HUDEP-2 (cell line): ENCODE measurements around the gene SEMA3B.
"Not testable (repeated sequence)": the region's sequence is repeated elsewhere in the genome, so short reads cannot be mapped to it uniquely, and the experiment has no call there.

Experiments used
- DNase-seq, 76 experiments: peaks; one replicate each; lab custom pipeline; 2025; ENCODE audit not compliant: unreplicated experiment in 76 of 76; lab: John Stamatoyannopoulos, UW

The SEMA3B gene

DNA sequence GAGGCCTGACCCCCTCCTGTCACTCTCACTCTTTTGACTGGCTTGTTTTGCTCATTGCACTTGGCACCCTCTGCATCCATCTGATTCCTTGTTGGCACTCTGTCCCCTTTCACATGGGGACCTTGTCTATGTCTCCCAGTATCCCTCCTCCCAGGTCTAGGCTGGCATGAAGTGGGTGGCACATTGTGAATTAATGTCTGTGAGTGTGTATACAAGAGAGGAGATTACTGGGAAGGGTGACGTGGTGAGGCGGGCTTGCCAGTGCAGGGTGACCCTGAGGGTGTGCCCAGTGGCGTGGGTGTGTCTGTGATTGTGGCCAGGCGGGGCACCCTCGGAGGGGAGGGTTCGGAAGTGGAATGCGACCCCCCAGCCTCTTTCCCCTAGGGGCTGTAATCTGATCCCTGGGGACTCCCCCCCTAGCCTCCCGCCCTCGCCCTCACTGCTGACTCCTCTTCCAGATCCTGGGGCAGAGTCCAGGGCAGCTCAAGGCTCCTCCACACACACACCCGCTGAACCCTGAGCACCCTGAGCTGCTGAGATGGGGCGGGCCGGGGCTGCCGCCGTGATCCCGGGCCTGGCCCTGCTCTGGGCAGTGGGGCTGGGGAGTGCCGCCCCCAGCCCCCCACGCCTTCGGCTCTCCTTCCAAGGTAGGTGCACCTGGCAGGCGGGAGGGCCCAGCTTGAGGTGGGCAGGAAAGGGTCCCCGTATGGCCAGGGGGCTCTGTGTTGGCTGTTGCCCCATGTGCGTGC lies at the start of gene SEMA3B:
Gene SEMA3B (plus strand): TSS at position 445 of the 749 bp plus-strand sequence. CDS start 94 bp downstream, at position 539.
- DNase-seq: peak in 23 of 76 experiments; percentile 4 to 34 (median 22)

DNA sequence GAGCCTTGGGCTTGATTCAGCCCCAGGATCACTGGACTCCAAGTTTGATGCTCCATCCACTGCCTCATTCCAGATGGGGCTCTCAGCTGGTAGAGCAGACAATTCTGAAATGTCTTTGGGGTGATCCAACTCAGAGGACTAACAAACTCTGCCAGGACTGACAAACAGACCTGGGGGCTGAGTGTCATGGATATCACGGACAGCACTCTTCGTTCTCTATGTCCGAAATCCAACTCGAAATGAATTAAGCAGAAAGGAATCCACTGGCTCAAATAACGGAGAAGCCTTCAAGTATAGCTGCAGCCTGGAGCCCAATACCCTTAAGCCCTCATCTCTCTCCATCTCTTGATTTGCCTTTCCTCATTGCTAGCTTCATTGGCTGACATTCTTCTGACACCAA lies 49.7 kb upstream of the SEMA3B start:
- DNase-seq: no peak

DNA sequence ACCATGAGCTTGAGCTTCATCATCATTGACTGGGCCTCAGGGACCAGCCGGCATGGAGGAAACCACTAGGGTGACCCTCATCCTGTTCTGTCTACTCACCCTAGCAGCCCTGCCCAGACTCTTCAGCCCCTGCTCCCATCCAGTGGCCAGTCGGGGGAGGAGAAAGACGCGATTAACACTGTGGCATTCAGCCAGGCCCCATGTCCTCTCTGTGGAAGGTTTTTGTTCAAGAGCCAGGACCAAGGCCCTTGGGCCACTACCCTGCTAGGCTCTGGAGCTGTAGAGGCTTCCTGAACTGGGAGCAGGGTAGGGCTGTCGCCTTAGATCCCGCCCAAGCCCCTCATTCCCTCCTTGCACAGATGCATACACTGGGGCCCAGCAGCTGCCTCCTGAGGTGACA lies 48.8 kb upstream of the SEMA3B start:
- no peak for DNase-seq

DNA sequence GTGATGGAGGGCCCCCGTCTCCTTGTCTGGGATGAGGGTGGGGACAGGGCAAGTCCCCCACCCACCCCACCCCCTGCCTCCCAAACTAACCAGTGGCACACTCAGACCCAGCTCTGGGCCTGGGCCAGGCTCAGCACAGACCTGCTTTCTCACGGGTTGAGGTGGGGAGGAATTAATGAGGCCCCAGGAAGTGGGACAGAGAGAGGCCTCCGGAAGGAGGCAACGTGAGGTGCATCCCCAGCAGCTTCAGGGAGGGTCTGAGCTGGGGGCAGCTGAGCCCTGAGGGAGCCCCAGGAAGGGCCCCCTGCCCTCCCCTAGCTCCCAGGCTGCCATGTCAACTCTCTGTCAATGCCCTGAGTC lies 47.9 kb upstream of the SEMA3B start:
- DNase-seq: no peak

DNA sequence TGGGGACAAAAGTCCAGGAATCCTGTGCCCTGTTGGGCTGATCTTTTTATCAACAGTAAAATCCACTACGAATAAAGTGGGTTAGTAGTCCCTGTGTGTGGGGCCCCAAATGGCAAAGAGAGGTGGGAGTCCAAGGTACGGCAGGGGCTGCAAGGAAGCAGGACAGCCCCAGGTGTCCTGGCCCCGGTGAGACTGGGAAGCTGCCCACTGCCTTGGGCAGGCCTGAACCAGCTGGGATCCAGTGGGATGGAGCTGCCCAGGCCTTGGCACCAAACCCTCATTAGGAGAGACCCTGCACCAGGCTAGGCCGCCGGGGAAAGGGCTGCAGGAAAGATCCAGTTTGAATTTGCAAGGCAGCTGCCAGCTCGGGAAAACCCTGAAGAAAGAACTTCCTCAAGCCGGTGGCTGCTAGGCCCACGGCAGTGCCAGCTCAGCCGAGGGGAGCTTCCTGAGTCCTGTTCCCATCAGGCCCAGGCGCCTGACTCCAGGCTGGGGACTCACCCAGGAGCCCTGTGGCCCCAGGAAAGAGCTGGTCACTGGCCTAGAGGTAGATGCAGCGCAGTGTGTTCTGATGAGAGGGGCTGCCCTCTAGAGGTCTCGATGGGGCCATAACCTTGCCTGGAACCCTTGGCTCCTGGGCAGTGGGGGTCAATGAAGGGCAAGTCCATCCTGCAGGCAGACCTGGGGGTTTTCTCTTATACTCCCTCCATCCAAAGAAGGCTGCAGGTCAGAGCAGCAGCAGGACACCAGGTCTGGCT lies 47.4 kb upstream of the SEMA3B start:
- no peak for DNase-seq

DNA sequence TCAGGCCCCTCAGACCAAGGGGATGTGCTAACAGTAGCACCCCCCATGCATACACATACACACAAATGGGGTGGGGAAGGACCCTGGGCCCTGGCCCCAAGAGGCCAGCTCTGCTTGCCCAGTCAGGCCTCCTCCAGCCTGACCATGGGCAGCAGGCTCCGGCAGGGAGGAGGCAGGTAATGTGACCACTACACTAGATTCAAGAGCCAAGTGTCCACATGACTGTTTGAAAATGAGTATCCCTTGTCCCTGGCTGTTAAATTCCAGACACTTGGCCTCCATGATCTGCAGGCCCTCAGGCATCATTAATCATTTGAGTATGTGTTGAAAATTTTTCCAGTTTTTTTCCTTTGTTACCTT lies 46.8 kb upstream of the SEMA3B start:
- DNase-seq: no peak

DNA sequence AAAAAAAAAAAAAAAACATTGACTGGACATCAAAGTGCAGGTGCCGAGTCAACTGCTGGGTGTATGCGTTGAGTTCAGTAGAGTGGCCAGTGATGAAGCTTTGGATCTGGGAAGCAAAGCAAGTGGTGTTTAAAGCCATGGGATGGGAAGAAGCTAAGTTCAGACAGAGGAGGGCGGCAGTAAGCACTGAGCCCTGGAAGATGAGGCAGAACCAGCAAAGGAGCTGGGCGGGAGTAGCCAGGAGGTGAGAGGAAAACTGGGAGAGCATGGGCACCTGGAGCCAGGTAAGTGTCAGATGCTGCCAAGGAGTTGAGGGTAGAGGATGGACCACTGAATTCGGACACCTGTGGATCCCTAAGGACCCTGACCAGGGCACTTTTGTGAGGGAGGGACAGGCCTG lies 44.3 kb upstream of the SEMA3B start:
- DNase-seq: no peak

DNA sequence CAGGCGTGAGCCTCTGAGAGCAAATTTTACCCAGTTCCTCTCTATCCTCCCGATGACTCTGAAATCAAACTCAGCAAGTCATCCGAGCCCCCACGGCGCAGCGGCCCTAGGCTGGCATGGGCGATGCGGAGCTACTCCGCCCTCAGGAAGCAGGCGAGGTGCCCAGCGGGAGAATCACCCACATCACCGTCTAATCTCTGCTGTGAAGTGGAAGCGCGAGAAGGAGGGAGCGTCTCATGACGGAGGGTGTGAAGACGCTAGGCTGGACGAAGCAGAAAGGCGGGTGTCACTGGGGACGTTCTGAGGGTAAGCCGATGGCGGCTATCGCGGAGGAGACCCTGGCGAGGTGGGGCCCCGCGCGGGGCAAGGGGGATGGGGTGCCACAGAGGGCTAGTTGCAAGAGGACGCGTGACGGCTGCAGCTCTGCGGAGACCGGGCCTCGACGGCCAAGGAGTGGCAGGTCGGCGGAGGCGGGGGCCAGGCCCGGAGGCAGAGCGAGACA lies 42.0 kb upstream of the SEMA3B start:
- DNase-seq: peak in 23 of 76 experiments; percentile 8 to 61 (median 28)

DNA sequence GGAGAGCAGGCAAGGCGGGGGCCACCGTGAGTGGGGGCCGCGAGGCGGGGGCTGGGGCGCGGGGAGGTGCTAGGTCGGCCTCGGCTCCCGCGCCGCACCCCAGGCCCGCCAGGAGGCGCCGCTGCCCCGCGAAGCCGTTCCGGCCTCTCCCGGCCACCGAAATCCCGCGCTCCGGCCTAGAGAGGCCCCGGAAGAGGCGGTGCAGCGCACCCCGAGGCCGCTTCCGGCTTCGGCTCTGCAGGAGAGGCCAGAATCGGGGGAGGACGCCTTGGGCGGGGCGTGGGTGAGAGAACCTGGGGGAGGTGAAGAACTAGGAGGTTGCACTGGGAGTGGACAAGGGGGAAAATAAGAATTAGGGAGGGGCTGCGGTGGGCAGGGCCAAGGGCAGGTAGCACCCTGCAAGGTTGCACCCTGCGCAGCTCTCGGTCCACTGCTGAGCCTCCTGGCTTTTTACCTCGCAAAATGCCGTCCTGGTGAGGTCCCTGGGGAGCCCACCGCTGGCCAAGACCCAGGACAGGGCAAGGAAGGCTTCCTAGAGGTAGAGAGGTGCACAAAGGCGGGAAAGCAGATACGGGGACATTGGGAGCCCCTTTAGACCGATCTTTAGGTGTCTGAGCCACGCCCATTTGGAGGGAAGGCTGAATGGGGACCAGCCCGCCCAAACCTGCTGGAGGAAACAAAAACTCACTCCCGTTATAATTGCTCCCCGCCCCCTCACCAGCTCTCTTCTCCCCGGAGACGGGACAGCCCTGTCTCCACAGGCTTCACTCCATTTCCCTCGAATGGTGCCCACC lies 41.4 kb upstream of the SEMA3B start:
- DNase-seq: peak in 74 of 76 experiments; percentile 35 to 95 (median 86)

DNA sequence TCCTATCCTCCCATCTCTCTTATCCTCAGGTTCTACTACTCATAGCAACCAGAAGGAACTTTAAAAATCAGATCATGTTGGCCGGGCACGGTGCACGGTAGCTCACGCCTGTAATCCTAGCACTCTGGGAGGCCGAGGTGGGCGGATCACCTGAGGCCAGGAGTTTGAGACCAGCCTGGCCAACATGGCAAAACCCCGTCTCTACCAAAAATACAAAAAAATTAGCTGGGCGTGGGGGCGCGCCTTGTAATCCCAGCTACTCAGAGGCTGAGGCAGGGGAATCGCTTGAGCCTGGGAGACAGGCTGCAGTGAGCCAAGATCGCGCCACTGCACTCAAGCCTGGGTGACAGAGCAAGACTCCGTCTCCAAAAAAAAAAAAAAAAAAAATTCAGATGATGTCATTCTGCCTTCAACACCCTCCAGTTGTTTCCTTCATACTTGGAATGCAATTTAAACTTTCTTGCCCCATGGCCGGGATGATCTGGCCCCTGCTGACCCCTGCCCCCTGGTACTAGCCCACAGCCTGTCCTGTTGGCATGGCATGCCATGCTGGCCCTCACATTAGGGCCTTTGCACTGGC lies 40.7 kb upstream of the SEMA3B start:
- not testable (repeated sequence) for DNase-seq

DNA sequence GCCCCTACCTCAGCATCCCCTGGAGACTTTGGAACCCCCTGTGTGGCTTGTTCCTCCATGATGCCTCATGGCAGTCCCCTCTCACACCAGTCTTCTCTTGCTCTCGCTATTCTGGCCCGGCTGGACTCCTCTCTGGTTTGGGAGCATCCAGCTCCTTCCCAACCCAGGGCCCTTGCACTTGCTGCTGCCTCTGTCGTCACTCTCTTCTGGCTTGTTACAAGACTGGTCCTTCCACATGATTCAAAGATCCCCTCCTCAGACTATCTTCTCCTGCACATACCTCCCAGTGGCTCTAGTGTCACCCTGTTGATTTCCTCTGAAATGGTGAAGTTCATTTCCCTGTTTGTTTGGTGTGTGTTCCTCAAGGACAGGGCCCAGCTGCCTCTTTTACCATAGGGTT lies 39.5 kb upstream of the SEMA3B start:
- no peak for DNase-seq

DNA sequence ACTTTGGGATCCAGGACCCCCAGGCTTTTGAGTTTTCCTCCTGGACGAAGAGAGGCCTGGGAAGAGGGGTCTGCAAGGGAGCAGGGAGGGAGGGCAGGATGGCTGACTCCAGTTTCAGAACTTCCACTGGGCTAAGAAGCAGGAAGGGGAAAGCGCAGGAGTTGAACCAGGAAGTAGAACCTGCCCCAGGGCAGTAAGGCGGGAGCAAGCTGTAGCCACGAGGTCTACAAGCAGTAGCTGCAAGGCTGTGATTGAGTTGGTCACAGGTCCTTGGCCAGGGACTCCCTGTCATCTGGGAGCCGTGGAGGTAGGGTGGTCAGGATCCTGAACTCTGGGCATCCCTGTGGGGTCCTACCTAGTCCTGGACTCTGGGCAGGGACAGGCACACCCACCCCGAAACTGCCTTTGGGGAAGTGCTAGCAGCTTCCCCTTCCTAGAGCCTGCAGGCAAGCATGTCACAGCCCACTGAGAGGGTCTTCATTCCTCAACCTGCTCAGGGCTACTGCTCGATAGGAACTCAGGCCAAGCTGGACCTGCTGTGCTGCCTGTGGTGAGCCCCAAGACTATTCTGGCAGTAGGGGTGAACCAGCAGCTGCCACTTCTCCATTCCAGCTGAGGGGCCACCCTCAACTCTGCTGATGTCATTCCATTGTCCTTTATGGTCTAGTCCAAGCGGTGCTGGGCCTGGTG lies 38.7 kb upstream of the SEMA3B start:
- DNase-seq: no peak

DNA sequence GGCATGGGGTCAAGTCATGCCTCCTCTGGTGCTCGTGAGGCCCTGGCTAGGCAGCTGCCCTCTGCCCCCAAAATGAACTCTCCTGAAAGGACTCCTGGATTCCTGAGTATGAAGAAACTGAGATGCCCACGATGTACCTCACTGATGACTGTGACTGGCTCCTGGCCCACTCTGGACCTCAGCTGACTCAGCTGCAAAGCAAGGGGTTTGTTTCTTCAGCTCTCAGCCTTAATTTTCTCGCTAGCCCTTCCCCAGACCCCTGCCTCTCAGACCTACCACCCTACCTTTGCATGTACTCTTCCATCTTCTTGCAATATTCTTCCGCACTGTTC lies 38.2 kb upstream of the SEMA3B start:
- DNase-seq: no peak

DNA sequence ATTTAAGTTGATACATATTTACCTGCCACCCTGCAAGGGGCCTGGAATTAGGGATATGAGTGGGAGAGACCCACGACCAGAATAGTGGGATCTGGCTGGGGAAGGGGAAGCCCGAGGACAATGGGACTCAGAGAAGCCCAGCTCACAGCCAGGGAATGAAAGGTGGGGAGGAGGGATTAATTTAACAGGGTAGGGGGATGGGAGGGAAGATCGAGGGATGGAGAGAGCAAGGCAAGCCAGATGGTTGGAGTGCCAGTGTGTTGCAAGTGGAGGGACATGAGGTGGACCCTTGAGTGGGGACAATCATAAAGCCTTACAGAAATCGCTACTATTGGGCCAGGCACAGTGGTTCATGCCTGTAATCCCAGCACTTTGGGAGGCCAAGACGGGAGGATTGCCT lies 37.4 kb upstream of the SEMA3B start:
- no peak for DNase-seq

DNA sequence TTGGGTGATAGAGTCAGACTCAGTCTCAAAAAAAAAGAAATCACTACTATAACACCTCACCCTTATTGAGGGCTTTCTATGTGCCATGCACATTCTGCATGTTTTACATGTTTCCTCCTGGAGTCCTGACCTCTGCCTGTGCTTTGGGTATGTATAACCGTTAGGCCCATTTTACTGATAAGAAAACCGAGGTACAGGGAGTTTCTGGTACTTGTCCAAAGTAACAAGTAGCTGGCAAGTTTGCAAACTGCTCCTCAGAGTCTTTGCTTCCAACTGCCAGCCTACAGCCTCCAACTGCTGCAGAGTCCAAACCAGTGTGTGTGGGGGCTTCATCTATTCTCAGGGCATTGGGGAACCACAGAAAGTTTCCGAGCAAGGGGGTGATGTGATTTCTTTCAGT lies 36.6 kb upstream of the SEMA3B start:
- peak in 19 of 76 experiments; percentile 2 to 66 (median 23) for DNase-seq

DNA sequence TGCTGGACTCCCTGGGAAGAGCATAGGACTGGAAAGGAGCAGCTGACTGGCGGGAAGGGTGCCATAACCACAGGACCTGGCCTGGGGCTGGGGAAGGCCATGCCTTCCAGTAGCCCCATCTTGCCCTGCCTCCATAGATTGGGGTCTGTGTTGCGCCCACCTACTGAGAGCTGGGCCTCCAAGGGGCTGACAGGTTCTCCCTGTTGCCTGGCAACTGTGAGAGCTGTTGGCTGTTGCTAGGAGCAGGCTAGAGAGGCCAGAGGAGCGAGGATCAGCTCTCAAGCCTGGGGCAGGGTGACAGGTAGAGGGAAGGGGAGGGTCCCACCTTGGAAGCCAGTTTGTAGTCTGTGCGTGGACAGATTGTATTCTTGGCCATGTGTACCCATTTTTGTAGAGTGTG lies 35.8 kb upstream of the SEMA3B start:
- DNase-seq: no peak

DNA sequence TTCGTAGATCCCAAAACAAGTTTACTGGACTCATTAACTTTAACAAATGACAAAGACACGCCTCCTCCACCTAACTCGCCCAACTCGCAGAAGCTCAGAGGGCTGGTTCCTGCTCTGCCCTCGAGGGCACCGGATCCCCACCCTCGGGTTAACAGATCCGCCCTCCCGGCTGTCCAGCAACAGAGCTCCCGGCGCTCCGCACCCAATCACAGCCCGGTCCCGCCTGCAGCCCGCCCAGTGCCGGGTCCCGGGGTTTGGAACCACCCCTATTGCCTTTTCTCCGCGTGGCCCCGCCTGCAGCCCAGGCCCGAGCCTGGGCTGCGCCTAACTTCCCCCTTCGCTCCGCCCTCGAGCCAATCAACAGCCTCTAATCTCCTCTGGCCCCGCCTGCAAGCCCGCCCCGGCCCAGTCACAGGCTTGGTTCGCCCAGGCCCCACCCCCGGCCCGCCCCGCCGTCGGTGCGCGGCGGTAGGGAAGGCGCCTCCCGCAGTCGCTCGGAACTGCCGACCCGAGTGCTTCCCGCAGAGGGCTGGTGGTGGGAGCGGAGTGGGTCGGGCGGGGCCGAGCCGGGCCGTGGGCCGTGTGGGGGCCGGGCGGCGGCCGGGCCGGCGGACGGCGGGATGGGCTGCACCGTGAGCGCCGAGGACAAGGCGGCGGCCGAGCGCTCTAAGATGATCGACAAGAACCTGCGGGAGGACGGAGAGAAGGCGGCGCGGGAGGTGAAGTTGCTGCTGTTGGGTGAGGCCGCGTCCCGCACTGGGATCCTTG lies 33.0 kb upstream of the SEMA3B start, which contains the start of gene GNAI2:
Gene GNAI2 (plus strand): TSS at position 489 of the 768 bp plus-strand sequence. CDS start 132 bp downstream, at position 621.
- DNase-seq: peak in 75 of 76 experiments; percentile 69 to 99 (median 98)

DNA sequence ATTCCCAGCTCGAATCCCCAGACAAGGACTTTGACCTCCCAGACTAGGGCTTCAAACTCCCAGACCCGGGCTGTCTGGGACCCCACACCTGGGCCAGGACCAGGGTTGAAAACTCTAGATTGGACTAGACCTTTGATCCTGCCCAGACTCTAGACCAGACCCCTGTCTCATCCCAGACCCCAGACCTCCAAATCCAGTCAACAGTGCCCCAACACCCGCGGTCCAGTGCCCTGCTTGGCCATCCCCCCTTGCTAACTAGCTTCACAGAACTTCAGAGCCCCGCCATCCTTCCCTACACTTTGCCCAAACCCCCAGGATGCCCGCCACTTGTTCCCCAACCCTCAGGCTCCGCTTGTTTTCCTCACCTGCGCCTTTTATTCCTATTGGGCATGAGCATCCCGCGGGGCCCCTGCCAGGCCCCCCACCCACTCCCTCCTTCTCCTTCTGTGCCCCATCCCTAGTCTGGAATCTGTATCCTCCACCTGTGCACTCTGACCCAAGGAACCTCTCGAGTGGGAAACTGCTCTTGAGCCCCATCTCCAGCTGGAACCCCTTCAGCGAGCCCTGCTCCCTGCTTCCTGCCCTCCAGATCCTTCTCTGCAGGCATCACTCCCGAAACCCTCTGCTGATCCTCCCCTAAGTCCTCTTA lies 32.3 kb upstream of the SEMA3B start:
- no peak for DNase-seq

DNA sequence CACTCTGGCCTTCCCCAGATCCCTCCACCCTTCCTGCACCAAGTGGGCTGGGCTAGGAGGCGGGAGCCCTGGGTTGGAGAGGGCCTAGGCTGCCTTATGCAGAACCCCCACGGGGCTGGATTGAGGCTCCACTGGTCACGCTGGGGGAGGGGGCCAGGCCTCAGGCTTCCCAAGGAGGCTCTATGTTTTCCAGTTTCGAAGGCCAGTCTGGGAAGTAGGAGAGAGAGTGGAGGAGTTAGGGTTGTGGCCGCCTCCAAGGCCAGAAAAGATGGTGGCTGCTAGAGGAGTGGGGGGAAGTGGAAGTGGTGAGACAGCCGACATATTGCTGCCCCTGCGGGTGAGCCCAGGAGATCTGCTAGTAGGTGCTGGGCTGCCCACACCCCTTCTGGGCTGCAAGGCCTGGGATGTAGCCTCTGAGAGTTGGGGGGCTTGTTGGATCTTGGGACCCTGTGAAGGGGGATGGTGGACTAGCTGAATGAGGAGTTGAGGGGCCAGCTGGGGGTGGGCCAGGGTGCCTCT lies 31.8 kb upstream of the SEMA3B start:
- DNase-seq: peak in 3 of 76 experiments; percentile 9 to 19 (median 10)
